ENCODE measurements around the gene FBN1. TPM values are rescaled to one million over a fixed set of nuclear protein-coding genes. Genes with fewer than 3 reads are reported as not detected.

Gene FBN1
- total RNA-seq, 6 donors from 2014 or later = 20.3 to 159 (median 44.3) TPM

DNA sequence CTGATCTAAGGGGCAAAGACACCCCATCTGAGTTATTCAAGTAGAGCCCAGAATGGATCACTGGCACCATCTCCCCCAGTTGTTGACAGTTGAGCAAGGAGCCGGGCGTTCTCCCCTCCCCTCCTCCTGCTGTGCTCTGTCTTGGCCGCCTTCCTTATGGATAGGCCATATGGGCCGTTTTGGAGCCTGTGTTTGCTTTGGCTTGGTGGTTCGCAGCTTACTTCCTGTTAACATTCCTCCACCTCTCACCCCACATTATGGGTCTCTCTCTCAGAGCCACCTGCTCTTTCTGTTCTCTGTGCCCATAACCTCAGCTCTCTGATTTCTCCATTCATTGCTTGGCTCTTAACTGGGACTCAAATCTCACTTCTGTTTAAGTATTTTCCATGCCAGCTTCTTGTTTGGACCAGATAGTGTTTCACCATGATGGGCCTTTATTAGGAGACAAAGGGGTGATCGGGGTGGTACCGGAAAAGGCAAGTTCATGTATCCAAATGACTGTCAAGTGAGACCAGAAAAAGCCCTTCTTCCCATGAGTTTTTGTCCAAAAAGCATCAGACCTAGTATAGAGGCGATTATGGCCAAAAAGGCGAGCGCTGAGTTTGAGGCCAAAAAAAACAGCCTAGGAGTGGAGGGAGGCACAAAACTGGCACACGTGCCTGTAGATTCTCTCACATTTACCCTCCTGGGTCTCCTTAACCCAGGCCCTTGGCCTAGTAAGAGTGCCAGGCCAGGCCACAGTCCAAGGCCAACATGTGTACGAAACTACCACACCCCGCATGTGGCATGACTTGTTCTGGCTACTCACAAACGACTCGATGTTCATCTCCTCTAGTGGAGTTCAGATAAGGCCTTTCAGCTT is 251.6 kb downstream of the FBN1 start:
- H3K27me3 ChIP-seq = no peaks in the 10 kb centered on the region
- peak in 1 of 2 donors; percentile 5 for ATAC-seq (ENCODE audit: low FRiP score in 2 of 2)
- no peaks in the 10 kb centered on the region for H3K36me3 ChIP-seq
- no peak for DNase-seq
- WGBS, 2 donors = 62 to 72% methylated on average over 15 of the region's 15 CpGs
- no peak overlapping the region for H3K4me3 ChIP-seq
- H3K4me1 ChIP-seq = peaks cover 0 to 20% (median 5%) of the 10 kb centered on the region in 4 donors
- peak overlapping the region; percentile 24 to 57 (median 44) for H3K27ac ChIP-seq
- no peaks in the 10 kb centered on the region for H3K9me3 ChIP-seq
- TF ChIP-seq CTCF (IDR thresholded peaks at IDR 0.05) (no peak), POLR2AphosphoS5 (IDR thresholded peaks at IDR 0.05) (no peak), POLR2A (IDR thresholded peaks at IDR 0.05) (no peak), EP300 (IDR thresholded peaks at IDR 0.05) (no peak)

DNA sequence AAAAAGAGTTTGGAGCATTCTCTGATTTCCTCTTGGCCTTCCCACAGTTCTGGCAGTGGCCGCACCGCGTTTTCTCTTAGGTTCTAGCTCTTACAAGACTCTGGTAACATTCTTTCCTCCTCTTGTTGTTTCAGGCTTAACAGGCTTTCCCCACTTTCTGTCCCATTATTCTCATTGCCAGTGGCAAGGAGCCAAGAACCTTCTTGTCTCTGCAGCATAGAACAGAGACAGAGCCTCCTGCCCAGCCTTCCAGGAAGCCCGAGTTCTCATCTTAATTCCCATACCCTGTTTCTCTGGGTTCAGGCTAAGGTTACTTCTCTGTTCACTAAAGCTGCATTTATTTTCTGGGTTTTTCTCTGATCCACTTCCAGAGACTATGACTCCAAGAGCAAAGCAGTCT is 253.2 kb downstream of the FBN1 start:
- TF ChIP-seq CTCF (IDR thresholded peaks at IDR 0.05) (no peak), EP300 (IDR thresholded peaks at IDR 0.05) (peak in 1 of 4 donors; percentile 12)
- no peak overlapping the region for H3K4me3 ChIP-seq
- H3K27ac ChIP-seq = peak overlapping the region in 2 of 4 donors; percentile 54 to 56
- H3K4me1 ChIP-seq = peaks cover 0 to 20% (median 0%) of the 10 kb centered on the region in 4 donors
- peak in 1 of 2 donors; percentile 75 for ATAC-seq (ENCODE audit: low FRiP score in 2 of 2)
- H3K9me3 ChIP-seq = no peaks in the 10 kb centered on the region
- H3K27me3 ChIP-seq = no peaks in the 10 kb centered on the region
- peak in 1 of 2 donors; percentile 47 for DNase-seq
- WGBS, 2 donors = 37 to 47% methylated on average over 4 of the region's 4 CpGs
- H3K36me3 ChIP-seq = no peaks in the 10 kb centered on the region

GRCh38 chr15:48391950-48392349 is 253.6 kb downstream of the FBN1 start:
- ATAC-seq (ENCODE audit: low FRiP score in 2 of 2) (no peak), DNase-seq (no peak)
- no peaks in the 10 kb centered on the region for H3K27me3 ChIP-seq
- peak overlapping the region in 2 of 4 donors; percentile 54 to 56 for H3K27ac ChIP-seq
- peaks cover 0 to 20% (median 0%) of the 10 kb centered on the region in 4 donors for H3K4me1 ChIP-seq
- whole genome bisulfite sequencing, 2 donors = 70 to 80% methylated on average over 2 of the region's 2 CpGs
- TF ChIP-seq POLR2AphosphoS5 (IDR thresholded peaks at IDR 0.05) (no peak), EP300 (IDR thresholded peaks at IDR 0.05) (no peak), CTCF (IDR thresholded peaks at IDR 0.05) (no peak), POLR2A (IDR thresholded peaks at IDR 0.05) (no peak)
- no peak overlapping the region for H3K4me3 ChIP-seq
- no peaks in the 10 kb centered on the region for H3K36me3 ChIP-seq
- H3K9me3 ChIP-seq = no peaks in the 10 kb centered on the region

- no peak for TF ChIP-seq POLR2AphosphoS5 (IDR thresholded peaks at IDR 0.05)
- TF ChIP-seq EP300 (IDR thresholded peaks at IDR 0.05) = no peak
- TF ChIP-seq CTCF (IDR thresholded peaks at IDR 0.05) = no peak
- TF ChIP-seq POLR2A (IDR thresholded peaks at IDR 0.05) = no peak
- H3K27ac ChIP-seq = no peak overlapping the region
- 73 to 84% methylated on average over 3 of the region's 3 CpGs for WGBS, 2 donors
- DNase-seq (no peak), ATAC-seq (ENCODE audit: low FRiP score in 2 of 2) (no peak)
- no peaks in the 10 kb centered on the region for H3K9me3 ChIP-seq
- no peak overlapping the region for H3K4me3 ChIP-seq
- no peaks in the 10 kb centered on the region for H3K27me3 ChIP-seq
- peaks cover 0 to 13% (median 0%) of the 10 kb centered on the region in 4 donors for H3K4me1 ChIP-seq
- H3K36me3 ChIP-seq = no peaks in the 10 kb centered on the region
Measured at GRCh38 chr15:48389691-48390143, 255.8 kb downstream of the FBN1 start.

Measured in upper lobe of left lung (tissue), 6 donors.